ENCODE measurements around the gene ENTPD3. TPM values are rescaled to one million over a fixed set of nuclear protein-coding genes. Genes with fewer than 3 reads are reported as not detected.

ENTPD3 gene
- total and polyA plus RNA-seq, 2 of the 8 experiments (the other 6 are each of a cell fraction or from before 2014, with no cell fraction given), result 0.60 to 1.0 TPM

DNA sequence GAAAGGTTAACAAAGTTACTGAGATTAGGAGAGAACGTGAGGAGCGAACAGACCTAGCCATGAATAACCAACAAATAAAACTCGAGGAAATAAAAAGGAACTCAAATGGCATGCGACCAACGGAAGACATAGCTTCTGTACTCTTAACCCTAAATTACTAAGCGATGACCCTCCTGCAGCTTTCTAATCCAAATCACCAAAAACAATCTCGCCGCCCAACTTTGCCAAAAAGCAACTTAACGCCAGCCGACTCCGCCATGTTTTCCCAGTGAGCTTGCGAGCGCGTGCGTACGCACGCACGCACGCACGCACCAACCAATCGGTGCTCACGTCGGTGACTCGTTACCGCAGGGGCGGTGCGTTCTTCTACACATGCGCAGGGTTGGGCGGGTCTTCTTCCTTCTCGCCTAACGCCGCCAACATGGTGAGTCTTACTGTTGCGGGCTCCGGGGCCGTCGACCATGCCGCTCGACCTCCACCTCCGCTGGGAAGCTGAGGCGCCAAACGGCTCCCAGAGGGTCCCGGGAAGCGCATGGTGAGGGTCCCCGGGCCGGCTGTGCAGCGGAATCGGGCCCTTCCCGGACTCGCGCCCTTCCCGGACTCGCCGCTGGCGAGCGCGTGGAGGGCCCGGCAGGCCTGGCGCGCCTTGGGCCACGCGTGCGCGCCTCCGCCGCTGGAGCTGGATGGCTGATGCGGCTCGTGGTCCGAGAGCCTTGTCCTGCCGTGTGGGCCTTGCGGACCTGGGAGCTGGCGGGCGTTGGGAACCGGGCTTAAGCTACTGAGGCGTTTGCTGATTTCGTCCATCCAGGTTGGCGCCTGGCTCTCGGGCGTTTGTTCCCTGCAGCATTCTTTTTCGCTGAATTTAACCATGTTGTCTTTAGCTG is 70.2 kb downstream of the ENTPD3 start, which contains the start of gene RPL14 (continued):
- TF ChIP-seq RFX5 (IDR thresholded peaks at IDR 0.05; ENCODE audit: borderline replicate concordance, low read depth, low read length), result no peak; the same call in 1 of the 2 replicates
- TF ChIP-seq TCF12 (IDR thresholded peaks at IDR 0.05; ENCODE audit: low read depth, low read length), result no peak
